AG08395 (cell line): ENCODE results near the gene ZNF354B.
A peak's percentile ranks its signal among the peaks of the same experiment; 100 is the strongest.
"Not testable (repeated sequence)": the region's sequence is repeated elsewhere in the genome, so short reads cannot be mapped to it uniquely, and the experiment has no call there.

ENCODE experiments used
- DNase-seq: peaks from one replicate; pipeline ENCODE4 v3.0.0; 2012; ENCODE audit warnings: mixed read lengths, low spot score

The ZNF354B gene

GRCh38 chr5:178859625-178860521 is at the start of gene ZNF354B:
Gene ZNF354B (plus strand): TSS chr5:178859953. CDS start chr5:178861048, 1,095 bp downstream.
- peak; percentile 92 for DNase-seq

GRCh38 chr5:178817506-178817905 is 42.2 kb upstream of the ZNF354B start:
- no peak for DNase-seq

GRCh38 chr5:178818094-178818493 is 41.7 kb upstream of the ZNF354B start:
- no peak for DNase-seq

- DNase-seq: no peak
Measured at GRCh38 chr5:178820001-178820400, 39.8 kb upstream of the ZNF354B start.

- no peak for DNase-seq
Measured at GRCh38 chr5:178825444-178825843, 34.3 kb upstream of the ZNF354B start.

GRCh38 chr5:178826216-178826615 is 33.5 kb upstream of the ZNF354B start:
- no peak for DNase-seq

GRCh38 chr5:178827636-178828035 is 32.1 kb upstream of the ZNF354B start:
- no peak for DNase-seq

GRCh38 chr5:178831049-178831448 is 28.7 kb upstream of the ZNF354B start:
- no peak for DNase-seq

GRCh38 chr5:178832618-178833201 is 27.0 kb upstream of the ZNF354B start:
- no peak for DNase-seq

GRCh38 chr5:178836628-178837027 is 23.1 kb upstream of the ZNF354B start:
- no peak for DNase-seq

- not testable (repeated sequence) for DNase-seq
Measured at GRCh38 chr5:178838695-178839318, 20.9 kb upstream of the ZNF354B start.

GRCh38 chr5:178839319-178839704 is 20.4 kb upstream of the ZNF354B start:
- DNase-seq: peak; percentile 30

- DNase-seq: not testable (repeated sequence)
Measured at GRCh38 chr5:178840399-178840798, 19.4 kb upstream of the ZNF354B start.

- no peak for DNase-seq
Measured at GRCh38 chr5:178849316-178849715, 10.4 kb upstream of the ZNF354B start.

GRCh38 chr5:178851951-178852350 is 7.8 kb upstream of the ZNF354B start:
- DNase-seq: no peak

- DNase-seq: no peak
Measured at GRCh38 chr5:178854284-178854683, 5.5 kb upstream of the ZNF354B start.

- DNase-seq: not testable (repeated sequence)
Measured at GRCh38 chr5:178860615-178861014, 862 bp downstream of the ZNF354B start.

GRCh38 chr5:178861627-178862026 is 1.9 kb downstream of the ZNF354B start:
- no peak for DNase-seq

- DNase-seq: no peak
Measured at GRCh38 chr5:178866946-178867345, 7.2 kb downstream of the ZNF354B start.

- DNase-seq: no peak
Measured at GRCh38 chr5:178869577-178869976, 9.8 kb downstream of the ZNF354B start.

GRCh38 chr5:178870411-178870810 is 10.7 kb downstream of the ZNF354B start:
- DNase-seq: no peak

- DNase-seq: no peak
Measured at GRCh38 chr5:178872302-178872701, 12.5 kb downstream of the ZNF354B start.

GRCh38 chr5:178883115-178883694 is 23.5 kb downstream of the ZNF354B start:
- not testable (repeated sequence) for DNase-seq
